ENCODE results near the gene PGS1. TPM values are rescaled to one million over a fixed set of nuclear protein-coding genes. Genes with fewer than 3 reads are reported as not detected.

PGS1 gene
- total RNA-seq, 5 donors from 2014 or later (not counting 1 experiment from before 2014, with no cell fraction given): 60.5 to 87.2 (median 78.9) TPM

DNA sequence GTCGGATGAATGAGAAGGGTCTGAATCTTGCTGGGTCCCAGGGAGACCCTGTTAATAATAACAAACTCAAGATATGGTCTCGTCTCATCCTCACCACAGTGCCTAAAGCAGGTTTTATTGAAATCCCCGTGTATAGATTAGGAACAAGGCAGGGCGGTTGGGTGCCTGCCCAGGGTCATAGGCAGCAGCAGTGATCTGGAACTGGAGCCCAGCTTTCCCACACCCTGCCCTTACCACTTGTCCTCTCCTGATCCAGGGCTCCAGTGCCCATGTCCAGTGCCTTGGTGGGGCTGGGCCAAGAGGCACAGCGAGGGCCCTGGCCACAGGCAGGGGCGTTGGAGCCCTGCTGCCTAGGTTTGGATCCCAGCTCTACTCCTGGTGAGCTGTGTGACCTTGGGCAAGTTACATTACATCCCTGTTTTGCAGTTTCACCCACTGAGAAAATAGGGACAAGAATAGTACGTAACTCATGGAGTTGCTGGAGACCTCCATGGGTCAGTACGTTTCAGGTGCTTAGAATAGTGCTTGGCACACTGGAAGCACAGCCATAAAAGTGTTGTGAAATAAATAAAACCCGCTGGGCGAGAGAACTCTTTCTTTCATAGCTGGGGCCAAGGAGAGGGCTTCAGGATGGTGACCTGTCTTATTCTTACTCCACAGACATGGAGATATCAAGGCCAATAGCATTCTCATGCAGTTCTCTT, 32.5 kb upstream of the PGS1 start:
- Mint-ChIP-seq H3K36me3 (no peaks in the 10 kb centered on the region), H3K27me3 (no peaks in the 10 kb centered on the region), H3K4me3 (no peak overlapping the region), H3K27ac (peak overlapping the region; percentile 87 to 91), H3K9me3 (no peaks in the 10 kb centered on the region), H3K4me1 (peaks cover 76 to 81% (median 80%) of the 10 kb centered on the region in 3 donors)
- Histone ChIP-seq H3K9me3 (no peaks in the 10 kb centered on the region), H3K4me3 (ENCODE audit: control insufficient read depth in 1 of 2, extremely low read depth in 1 of 2, low read length in 1 of 2) (no peak overlapping the region), H3K27ac (ENCODE audit: low read length) (no peak overlapping the region), H3K36me3 (ENCODE audit: control insufficient read depth in 2 of 2, extremely low read depth in 1 of 2, insufficient read depth in 1 of 2, low read length in 1 of 2) (no peaks in the 10 kb centered on the region), H3K4me1 (ENCODE audit: control insufficient read depth in 1 of 2, extremely low read depth in 1 of 2, insufficient read depth in 2 of 2, low read length in 2 of 2) (peaks cover 34 to 80% of the 10 kb centered on the region in 2 experiments), H3K27me3 (replicated peaks in 1 of 2; ENCODE audit: control insufficient read depth in 2 of 2, extremely low read depth in 1 of 2, insufficient read depth in 2 of 2, low read length in 1 of 2) (no peaks in the 10 kb centered on the region)
- CTCF ChIA-PET: interaction anchor here in 1 of 2 donors (0.6 to 1.0 kb wide), 3 partner anchors 17 to 33 kb away, joined by 3 to 4 read pairs (median 3); no protein-coding TSS in a partner anchor
- 92% methylated on average over 6 of the region's 10 CpGs for WGBS (ENCODE audit: insufficient coverage)
- no peak for DNase-seq
- POLR2A ChIA-PET: no interaction called here
- ATAC-seq (replicated peaks in 1 of 4): no peak

DNA sequence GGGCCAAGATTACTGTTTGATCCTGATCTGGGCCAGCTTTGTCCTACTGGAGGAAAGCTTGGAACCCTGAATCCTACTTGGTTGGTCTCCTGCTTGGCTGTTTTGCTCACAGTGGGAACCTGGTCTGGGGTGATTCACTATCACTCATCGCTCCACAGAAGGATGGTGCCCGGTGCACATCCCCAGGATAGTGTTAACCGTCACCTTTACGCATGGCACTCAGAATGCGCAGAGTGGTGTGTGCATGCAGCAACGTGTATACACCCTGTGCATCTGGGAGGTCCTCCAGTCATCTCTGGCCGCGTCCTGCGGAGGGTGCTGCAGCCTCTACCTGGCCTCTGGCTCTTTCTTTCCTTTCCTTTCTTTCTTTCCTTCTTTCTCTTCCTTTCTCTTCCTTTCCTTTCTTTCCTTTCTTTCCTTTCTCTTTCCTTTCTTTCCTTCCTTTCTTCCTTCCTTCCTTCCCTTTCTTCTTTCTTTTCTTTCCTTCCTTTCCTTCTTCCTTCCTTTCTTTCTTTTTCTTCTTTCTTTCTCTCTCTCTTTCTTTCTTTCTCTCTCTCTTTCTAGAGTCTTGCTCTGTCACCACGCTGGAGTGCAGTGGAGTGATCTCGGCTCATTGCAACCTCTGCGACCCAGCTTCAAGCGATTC, 31.7 kb upstream of the PGS1 start:
- 93% methylated on average over 10 of the region's 13 CpGs for WGBS (ENCODE audit: insufficient coverage)
- Histone ChIP-seq H3K27me3 (replicated peaks in 1 of 2; ENCODE audit: control insufficient read depth in 2 of 2, extremely low read depth in 1 of 2, insufficient read depth in 2 of 2, low read length in 1 of 2) (no peaks in the 10 kb centered on the region), H3K36me3 (ENCODE audit: control insufficient read depth in 2 of 2, extremely low read depth in 1 of 2, insufficient read depth in 1 of 2, low read length in 1 of 2) (no peaks in the 10 kb centered on the region), H3K9me3 (no peaks in the 10 kb centered on the region), H3K4me3 (ENCODE audit: control insufficient read depth in 1 of 2, extremely low read depth in 1 of 2, low read length in 1 of 2) (no peak overlapping the region), H3K27ac (ENCODE audit: low read length) (no peak overlapping the region), H3K4me1 (ENCODE audit: control insufficient read depth in 1 of 2, extremely low read depth in 1 of 2, insufficient read depth in 2 of 2, low read length in 2 of 2) (peaks cover 35 to 79% of the 10 kb centered on the region in 2 experiments)
- Mint-ChIP-seq H3K9me3 (no peaks in the 10 kb centered on the region), H3K4me1 (peaks cover 76 to 82% (median 80%) of the 10 kb centered on the region in 3 donors), H3K27me3 (no peaks in the 10 kb centered on the region), H3K36me3 (no peaks in the 10 kb centered on the region), H3K4me3 (peak overlapping the region in 1 of 3 donors; percentile 6), H3K27ac (peak overlapping the region; percentile 33 to 56)
- no peak for DNase-seq
- ChIA-PET POLR2A (no interaction called here), CTCF (interaction anchor here in 1 of 2 donors (0.6 kb wide), 1 partner anchor 16 kb away, joined by 3 read pairs; no protein-coding TSS in a partner anchor)
- ATAC-seq (replicated peaks in 1 of 4): no peak

DNA sequence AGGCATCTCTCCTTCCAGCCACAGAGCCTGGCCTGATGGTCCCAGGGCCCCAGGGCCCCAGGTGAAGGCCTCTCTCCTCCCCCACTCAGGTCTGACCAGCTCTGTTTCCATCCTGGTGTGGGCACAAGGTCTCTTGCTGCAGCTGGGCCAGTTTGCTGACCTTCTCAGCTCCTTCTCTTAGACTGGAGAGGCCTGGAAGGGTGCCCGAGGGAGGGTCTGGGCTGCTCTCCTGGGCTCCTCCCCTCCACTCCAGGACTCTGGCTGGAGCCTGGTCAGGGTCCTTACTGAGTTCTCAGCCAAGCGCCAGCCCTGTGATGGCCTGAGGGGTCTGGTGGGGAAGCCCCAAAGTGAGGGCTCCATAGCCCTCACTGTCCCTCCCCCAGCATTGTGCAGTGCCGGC, 31.0 kb upstream of the PGS1 start:
- peaks cover 80 to 88% (median 88%) of the 10 kb centered on the region in 3 donors for H3K4me1 Mint-ChIP-seq
- H3K9me3 ChIP-seq: no peaks in the 10 kb centered on the region
- H3K4me3 ChIP-seq (ENCODE audit: control insufficient read depth in 1 of 2, extremely low read depth in 1 of 2, low read length in 1 of 2): no peak overlapping the region
- no peaks in the 10 kb centered on the region for H3K27me3 ChIP-seq (replicated peaks in 1 of 2; ENCODE audit: control insufficient read depth in 2 of 2, extremely low read depth in 1 of 2, insufficient read depth in 2 of 2, low read length in 1 of 2)
- CTCF ChIA-PET: no interaction called here
- ATAC-seq (replicated peaks in 1 of 4) (no peak), DNase-seq (no peak)
- H3K36me3 Mint-ChIP-seq: no peaks in the 10 kb centered on the region
- POLR2A ChIA-PET: no interaction called here
- H3K27me3 Mint-ChIP-seq: no peaks in the 10 kb centered on the region
- H3K27ac ChIP-seq (ENCODE audit: low read length): no peak overlapping the region
- H3K27ac Mint-ChIP-seq: peak overlapping the region; percentile 40 to 43
- H3K4me1 ChIP-seq (ENCODE audit: control insufficient read depth in 1 of 2, extremely low read depth in 1 of 2, insufficient read depth in 2 of 2, low read length in 2 of 2): peaks cover 37 to 80% of the 10 kb centered on the region in 2 experiments
- no CpG with 5 or more reads among the region's 3 CpGs for WGBS (ENCODE audit: insufficient coverage)
- peak overlapping the region in 1 of 3 donors; percentile 6 for H3K4me3 Mint-ChIP-seq
- no peaks in the 10 kb centered on the region for H3K9me3 Mint-ChIP-seq
- no peaks in the 10 kb centered on the region for H3K36me3 ChIP-seq (ENCODE audit: control insufficient read depth in 2 of 2, extremely low read depth in 1 of 2, insufficient read depth in 1 of 2, low read length in 1 of 2)

DNA sequence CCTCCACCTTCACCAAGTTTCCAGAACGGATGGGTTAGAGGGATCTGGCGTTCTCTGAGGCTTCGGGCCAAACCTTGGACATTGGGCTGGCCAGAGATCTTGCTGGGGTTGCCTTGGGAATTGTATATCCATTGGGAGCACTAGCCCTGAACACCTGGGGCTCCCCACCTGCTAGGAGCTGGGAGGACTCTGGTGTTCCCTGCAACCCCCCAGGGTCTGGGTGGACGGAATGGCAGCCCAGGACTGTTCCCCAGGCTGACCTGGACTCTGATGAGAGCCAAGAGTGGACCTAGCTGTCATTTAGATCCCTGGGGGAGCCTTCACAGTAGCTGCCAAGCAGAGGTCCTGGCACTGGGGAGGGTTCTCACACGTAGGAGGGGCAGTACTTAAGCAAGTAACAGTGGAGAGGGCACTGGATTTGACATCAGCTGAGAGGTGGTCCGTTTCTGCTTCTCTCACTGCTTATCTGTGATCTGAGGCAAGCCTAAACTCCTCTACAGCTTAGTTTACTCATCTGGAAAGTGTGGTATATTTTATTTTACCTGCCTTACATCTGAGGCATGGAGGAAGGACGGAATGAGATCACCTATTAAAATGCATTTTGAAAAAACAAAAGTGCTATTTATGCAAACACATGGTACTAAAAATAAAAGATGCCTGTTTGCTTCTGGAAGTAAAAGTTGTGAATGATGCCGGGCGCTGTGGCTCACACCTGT, 30.2 kb upstream of the PGS1 start:
- 75% methylated on average over 3 of the region's 9 CpGs for WGBS (ENCODE audit: insufficient coverage)
- Histone ChIP-seq H3K9me3 (no peaks in the 10 kb centered on the region), H3K4me1 (ENCODE audit: control insufficient read depth in 1 of 2, extremely low read depth in 1 of 2, insufficient read depth in 2 of 2, low read length in 2 of 2) (peaks cover 34 to 78% of the 10 kb centered on the region in 2 experiments), H3K27me3 (replicated peaks in 1 of 2; ENCODE audit: control insufficient read depth in 2 of 2, extremely low read depth in 1 of 2, insufficient read depth in 2 of 2, low read length in 1 of 2) (no peaks in the 10 kb centered on the region), H3K4me3 (ENCODE audit: control insufficient read depth in 1 of 2, extremely low read depth in 1 of 2, low read length in 1 of 2) (no peak overlapping the region), H3K27ac (ENCODE audit: low read length) (no peak overlapping the region), H3K36me3 (ENCODE audit: control insufficient read depth in 2 of 2, extremely low read depth in 1 of 2, insufficient read depth in 1 of 2, low read length in 1 of 2) (no peaks in the 10 kb centered on the region)
- ATAC-seq (replicated peaks in 1 of 4): no peak
- DNase-seq: no peak
- Mint-ChIP-seq H3K27me3 (no peaks in the 10 kb centered on the region), H3K9me3 (no peaks in the 10 kb centered on the region), H3K4me1 (peaks cover 75 to 82% (median 82%) of the 10 kb centered on the region in 3 donors), H3K4me3 (peak overlapping the region in 1 of 3 donors; percentile 6), H3K36me3 (no peaks in the 10 kb centered on the region), H3K27ac (peak overlapping the region; percentile 40 to 81)
- CTCF ChIA-PET: no interaction called here
- POLR2A ChIA-PET: no interaction called here

DNA sequence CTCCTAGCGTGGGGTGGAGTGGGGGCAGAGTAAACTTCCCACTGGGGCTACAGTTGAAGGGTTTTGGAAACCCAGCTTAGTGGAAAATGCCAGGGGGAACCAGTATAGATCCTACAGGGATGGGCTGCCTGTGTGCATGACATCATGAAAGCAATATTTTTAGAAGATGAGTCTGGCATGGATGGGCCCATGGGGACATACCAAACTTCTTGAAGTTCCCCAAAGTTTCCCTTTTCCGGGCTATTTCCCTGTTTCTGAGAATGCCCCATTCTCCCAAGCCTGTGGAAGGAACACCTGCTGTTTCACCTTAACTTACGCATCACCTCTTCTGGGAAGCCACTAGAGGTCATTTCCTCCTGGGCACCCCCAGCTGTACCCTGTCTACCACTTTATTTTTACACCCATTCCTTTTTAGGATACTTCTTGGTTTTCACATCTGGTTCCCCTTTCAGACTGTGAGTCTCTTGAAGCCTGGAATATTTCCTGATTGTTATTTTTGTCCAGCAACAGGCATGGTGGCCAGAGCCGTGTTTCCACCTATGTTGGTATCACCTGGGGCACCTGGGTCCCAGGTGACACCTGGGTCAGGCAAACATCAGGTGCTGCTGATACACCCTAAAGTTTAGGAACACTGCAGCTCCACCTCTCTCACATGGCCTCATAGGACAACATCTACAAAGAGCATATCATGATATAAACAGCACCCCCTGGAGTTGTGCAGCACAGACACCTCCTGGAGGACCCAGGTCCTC, 28.4 kb upstream of the PGS1 start:
- H3K4me1 ChIP-seq (ENCODE audit: control insufficient read depth in 1 of 2, extremely low read depth in 1 of 2, insufficient read depth in 2 of 2, low read length in 2 of 2): peaks cover 27 to 78% of the 10 kb centered on the region in 2 experiments
- Mint-ChIP-seq H3K36me3 (no peaks in the 10 kb centered on the region), H3K4me1 (peaks cover 75 to 83% (median 82%) of the 10 kb centered on the region in 3 donors), H3K27ac (peak overlapping the region; percentile 55 to 78), H3K4me3 (peak overlapping the region in 1 of 3 donors; percentile 18), H3K9me3 (no peaks in the 10 kb centered on the region), H3K27me3 (no peaks in the 10 kb centered on the region)
- no peaks in the 10 kb centered on the region for H3K36me3 ChIP-seq (ENCODE audit: control insufficient read depth in 2 of 2, extremely low read depth in 1 of 2, insufficient read depth in 1 of 2, low read length in 1 of 2)
- H3K4me3 ChIP-seq (ENCODE audit: control insufficient read depth in 1 of 2, extremely low read depth in 1 of 2, low read length in 1 of 2): no peak overlapping the region
- H3K27me3 ChIP-seq (replicated peaks in 1 of 2; ENCODE audit: control insufficient read depth in 2 of 2, extremely low read depth in 1 of 2, insufficient read depth in 2 of 2, low read length in 1 of 2): no peaks in the 10 kb centered on the region
- no peak for ATAC-seq (replicated peaks in 1 of 4)
- ChIA-PET POLR2A (no interaction called here), CTCF (interaction anchor here in 1 of 2 donors (0.5 kb wide), 1 partner anchor 12 kb away, joined by 5 read pairs; no protein-coding TSS in a partner anchor)
- WGBS (ENCODE audit: insufficient coverage): 75% methylated on average over 4 of the region's 4 CpGs
- no peak overlapping the region for H3K27ac ChIP-seq (ENCODE audit: low read length)
- no peaks in the 10 kb centered on the region for H3K9me3 ChIP-seq
- DNase-seq: no peak

Data from T-cell (primary cell).